Chondrocyte (in vitro differentiated cells): ENCODE data around the gene TCAIM. TPM values are rescaled to one million over a fixed set of nuclear protein-coding genes. Genes with fewer than 3 reads are reported as not detected.

Experiments used
- DNase-seq: peaks from one replicate; pipeline ENCODE4 v3.0.0; 2021; ENCODE audit warnings: mixed read lengths, low spot score
- H3K27ac Mint-ChIP-seq: one replicate; pipeline ENCODE4 v1.8.0; 2021; ENCODE audit warnings: mild to moderate bottlenecking, moderate library complexity, mixed read lengths; ENCODE audit not compliant: unreplicated experiment
- H3K27me3 Mint-ChIP-seq: 2 replicates; pipeline ENCODE4 v1.8.0; 2021; ENCODE audit warnings: low read depth, mixed read lengths
- H3K36me3 Mint-ChIP-seq: 2 replicates; pipeline ENCODE4 v1.8.0; 2021; ENCODE audit warnings: low read depth, mixed read lengths
- H3K4me1 Mint-ChIP-seq: 2 replicates; pipeline ENCODE4 v1.8.0; 2021; ENCODE audit warnings: low read depth, mild to moderate bottlenecking, mixed read lengths
- H3K4me3 Mint-ChIP-seq: one replicate; pipeline ENCODE4 v1.8.0; 2021; ENCODE audit warnings: mild to moderate bottlenecking, moderate library complexity, mixed read lengths; ENCODE audit not compliant: unreplicated experiment
- H3K9me3 Mint-ChIP-seq: 2 replicates; pipeline ENCODE4 v1.8.0; 2021; ENCODE audit warnings: low read depth, mixed read lengths
- total RNA-seq: library from RNA; stranded (reverse); gene quantifications from 3 replicates; pipeline ENCODE4 v1.2.1, GENCODE V29; 2021
- TF ChIP-seq, protein P1 (sequence below): fragments of 200-600 bp; sonication (generic); IDR thresholded peaks from 2 replicates; pipeline ENCODE4 v1.5.0; 2021; ENCODE audit warnings: antibody characterized with exemption, mild to moderate bottlenecking, moderate library complexity

TCAIM gene
- total RNA-seq, 1 donor from 2014 or later: 24.1 TPM

DNA sequence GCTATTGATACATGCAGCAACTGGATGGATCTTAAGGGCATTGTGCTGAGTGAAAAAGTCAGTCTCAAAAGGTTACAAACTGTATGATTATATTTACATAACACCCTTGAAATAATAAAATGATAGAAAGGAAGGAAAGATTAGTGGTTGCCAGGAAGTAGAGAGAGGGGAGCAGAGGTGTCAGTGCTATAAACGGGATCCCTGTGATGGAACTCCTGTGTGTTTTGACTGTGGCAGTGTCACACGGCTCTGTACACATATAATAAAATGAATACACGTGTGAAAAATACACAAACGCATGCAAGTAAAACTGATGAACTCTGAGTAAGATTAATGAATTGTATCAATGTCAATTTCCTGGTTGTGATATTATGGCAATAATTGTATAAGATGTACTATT lies 60.3 kb downstream of the TCAIM start:
- Mint-ChIP-seq H3K36me3 (peaks cover 19% of the 10 kb centered on the region), H3K4me3 (no peak overlapping the region), H3K9me3 (no peaks in the 10 kb centered on the region), H3K4me1 (peaks cover 3% of the 10 kb centered on the region), H3K27me3 (no peaks in the 10 kb centered on the region), H3K27ac (no peak overlapping the region)
- no peak for DNase-seq
- TF ChIP-seq, protein P1, sequence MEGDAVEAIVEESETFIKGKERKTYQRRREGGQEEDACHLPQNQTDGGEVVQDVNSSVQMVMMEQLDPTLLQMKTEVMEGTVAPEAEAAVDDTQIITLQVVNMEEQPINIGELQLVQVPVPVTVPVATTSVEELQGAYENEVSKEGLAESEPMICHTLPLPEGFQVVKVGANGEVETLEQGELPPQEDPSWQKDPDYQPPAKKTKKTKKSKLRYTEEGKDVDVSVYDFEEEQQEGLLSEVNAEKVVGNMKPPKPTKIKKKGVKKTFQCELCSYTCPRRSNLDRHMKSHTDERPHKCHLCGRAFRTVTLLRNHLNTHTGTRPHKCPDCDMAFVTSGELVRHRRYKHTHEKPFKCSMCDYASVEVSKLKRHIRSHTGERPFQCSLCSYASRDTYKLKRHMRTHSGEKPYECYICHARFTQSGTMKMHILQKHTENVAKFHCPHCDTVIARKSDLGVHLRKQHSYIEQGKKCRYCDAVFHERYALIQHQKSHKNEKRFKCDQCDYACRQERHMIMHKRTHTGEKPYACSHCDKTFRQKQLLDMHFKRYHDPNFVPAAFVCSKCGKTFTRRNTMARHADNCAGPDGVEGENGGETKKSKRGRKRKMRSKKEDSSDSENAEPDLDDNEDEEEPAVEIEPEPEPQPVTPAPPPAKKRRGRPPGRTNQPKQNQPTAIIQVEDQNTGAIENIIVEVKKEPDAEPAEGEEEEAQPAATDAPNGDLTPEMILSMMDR: no peak

DNA sequence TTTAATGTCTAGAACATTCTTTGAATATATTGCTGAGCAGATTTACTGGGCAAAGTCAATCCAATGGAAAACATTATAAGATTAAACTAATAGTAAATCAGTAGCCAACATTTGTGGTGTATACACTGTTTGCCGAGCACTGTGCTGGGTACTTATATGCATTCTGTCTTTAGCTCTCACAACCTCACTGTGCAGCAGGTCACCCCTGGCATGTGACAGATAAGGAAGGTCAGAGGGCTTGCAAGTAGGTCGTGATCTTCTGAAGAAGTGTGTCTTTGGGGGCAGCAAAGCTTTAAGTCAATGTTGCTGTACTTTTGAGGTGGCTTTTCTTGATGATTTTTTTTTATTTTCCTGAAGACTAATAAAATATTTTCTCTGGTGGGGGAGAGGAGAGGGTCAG lies 62.2 kb downstream of the TCAIM start:
- no peak for DNase-seq
- Mint-ChIP-seq H3K9me3 (no peaks in the 10 kb centered on the region), H3K4me3 (no peak overlapping the region), H3K36me3 (peaks cover 23% of the 10 kb centered on the region), H3K4me1 (peaks cover 3% of the 10 kb centered on the region), H3K27ac (no peak overlapping the region), H3K27me3 (no peaks in the 10 kb centered on the region)
- TF ChIP-seq, protein P1: no peak

DNA sequence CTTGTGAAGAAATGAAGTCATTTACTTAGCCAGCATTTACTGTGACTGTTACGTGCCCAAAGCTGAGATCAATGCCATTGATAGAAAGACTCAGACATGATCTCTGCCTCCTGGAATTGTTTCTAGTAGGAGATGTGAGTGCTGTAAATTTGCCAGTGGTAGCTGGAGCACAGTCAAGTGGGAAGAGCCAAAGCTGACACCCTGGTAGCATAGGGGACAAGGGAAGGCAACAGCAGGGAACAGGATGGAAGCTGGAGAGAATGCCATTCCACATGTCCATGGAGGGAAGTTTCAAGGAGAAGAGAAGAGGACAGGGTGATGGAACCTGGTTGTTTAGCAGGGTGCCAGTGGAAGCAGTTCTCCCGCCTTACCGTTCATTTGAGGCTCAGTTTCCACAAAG lies 64.0 kb downstream of the TCAIM start:
- Mint-ChIP-seq H3K4me3 (no peak overlapping the region), H3K36me3 (peaks cover 20% of the 10 kb centered on the region), H3K4me1 (peaks cover 3% of the 10 kb centered on the region), H3K9me3 (no peaks in the 10 kb centered on the region), H3K27me3 (no peaks in the 10 kb centered on the region), H3K27ac (peak overlapping the region; percentile 2)
- DNase-seq: no peak
- TF ChIP-seq, protein P1: no peak

DNA sequence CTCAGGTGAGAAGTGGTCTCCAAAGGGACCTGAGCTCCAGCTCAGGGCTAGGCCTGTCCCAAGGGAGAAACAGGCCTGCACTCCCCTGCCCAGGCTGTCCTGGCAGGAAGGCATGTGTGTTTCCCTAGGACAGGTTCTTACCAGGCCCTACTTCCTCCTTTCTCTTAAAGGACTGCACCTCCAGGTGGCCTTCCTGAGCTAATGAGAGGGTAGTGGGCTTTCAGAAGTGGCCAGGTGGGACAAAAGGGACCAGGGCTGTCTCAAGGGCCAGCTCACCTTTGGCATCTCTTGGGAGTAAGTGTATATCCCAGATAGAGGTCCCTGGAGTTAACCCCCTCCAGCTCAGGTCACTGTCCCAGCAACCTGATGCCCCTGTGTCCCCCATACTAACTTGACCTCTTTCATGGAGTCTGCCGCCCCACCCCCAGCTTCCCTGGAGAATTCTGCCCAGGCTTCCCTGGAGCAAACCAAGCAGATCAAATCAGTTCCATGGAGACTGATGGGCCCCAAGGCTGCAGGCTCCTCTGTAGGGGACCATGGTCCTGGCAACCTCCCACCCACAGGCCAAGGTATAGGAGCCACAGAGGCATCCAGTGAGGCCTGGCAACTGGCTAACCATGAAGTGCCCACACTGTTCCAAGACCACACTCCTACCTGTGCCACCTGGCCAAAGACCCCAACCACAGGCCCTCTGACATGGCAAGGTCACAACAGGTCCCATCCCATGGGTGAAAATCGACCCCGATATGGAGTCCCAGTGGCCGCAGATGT lies 71.3 kb downstream of the TCAIM start:
- no peaks in the 10 kb centered on the region for H3K36me3 Mint-ChIP-seq
- H3K27ac Mint-ChIP-seq: no peak overlapping the region
- H3K9me3 Mint-ChIP-seq: no peaks in the 10 kb centered on the region
- no peak overlapping the region for H3K4me3 Mint-ChIP-seq
- no peaks in the 10 kb centered on the region for H3K27me3 Mint-ChIP-seq
- no peak for DNase-seq
- TF ChIP-seq, protein P1: no peak
- H3K4me1 Mint-ChIP-seq: no peaks in the 10 kb centered on the region

DNA sequence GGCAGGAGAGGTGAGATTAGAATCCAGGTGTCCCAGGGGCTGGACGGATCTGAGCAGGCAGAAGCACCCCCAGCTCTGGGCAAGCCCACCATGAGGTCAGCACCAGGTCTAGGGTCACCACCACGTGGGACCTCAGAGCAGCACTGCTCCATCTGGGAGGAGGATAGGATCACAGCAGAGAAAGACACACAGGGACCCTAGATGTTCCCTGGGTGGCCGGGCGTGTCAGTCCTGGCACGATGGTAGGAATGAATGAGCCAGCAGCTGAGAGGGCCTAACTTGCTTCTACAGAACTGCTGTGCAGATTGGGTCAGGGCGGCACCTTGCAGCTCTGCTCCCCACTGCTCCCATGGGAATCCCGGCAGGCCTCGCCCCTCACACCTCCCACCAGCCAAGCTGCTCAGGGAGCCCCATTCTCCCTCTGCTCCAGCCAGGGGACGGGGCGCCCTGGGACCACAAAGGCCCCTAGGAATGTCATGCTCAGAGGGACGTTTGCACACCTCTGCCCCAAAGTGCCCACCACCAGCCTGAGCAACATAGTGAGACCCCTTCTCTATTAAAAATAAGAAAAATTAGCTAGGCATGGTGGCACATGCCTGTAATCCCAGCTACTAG lies 72.6 kb downstream of the TCAIM start:
- Mint-ChIP-seq H3K4me3 (no peak overlapping the region), H3K36me3 (no peaks in the 10 kb centered on the region), H3K9me3 (no peaks in the 10 kb centered on the region), H3K4me1 (no peaks in the 10 kb centered on the region), H3K27ac (no peak overlapping the region), H3K27me3 (no peaks in the 10 kb centered on the region)
- DNase-seq: no peak
- TF ChIP-seq, protein P1: no peak
